ENCODE results near the gene NES.

The NES gene

GRCh38 chr1:156655151-156655903 is 21.9 kb downstream of the NES start:
- Histone ChIP-seq H3K36me3 (ENCODE audit: insufficient read depth, low read length) (no peaks in the 10 kb centered on the region), H2AFZ (ENCODE audit: low read depth, low read length) (no peak overlapping the region), H3K27ac (ENCODE audit: low read length) (no peak overlapping the region), H3K9ac (ENCODE audit: low read depth, low read length) (no peak overlapping the region), H4K20me1 (ENCODE audit: insufficient read depth, low read length) (peaks cover 22% of the 10 kb centered on the region; the same call in 1 of the 2 replicates), H3K4me3 (ENCODE audit: low read depth in 1 of 2, low read length in 2 of 2) (no peak overlapping the region), H3K4me1 (ENCODE audit: insufficient read depth, low read length) (peaks cover 17% of the 10 kb centered on the region), H3K4me2 (ENCODE audit: insufficient read depth, low read length) (no peak overlapping the region), H3K27me3 (ENCODE audit: insufficient read depth, low read length, poor library complexity) (peaks cover 4% of the 10 kb centered on the region), H3K9me3 (ENCODE audit: insufficient read depth, low read length, severe bottlenecking) (no peaks in the 10 kb centered on the region), H3K79me2 (ENCODE audit: insufficient read depth, low read length) (no peaks in the 10 kb centered on the region)
- ATAC-seq (ENCODE audit: insufficient read depth, low read depth) (no peak), DNase-seq (no peak)
- TF ChIP-seq CTCF (IDR thresholded peaks at IDR 0.05; ENCODE audit: borderline replicate concordance, extremely low read depth, low read length, poor library complexity, severe bottlenecking) = no peak
- TF ChIP-seq EZH2 (IDR thresholded peaks at IDR 0.05; ENCODE audit: borderline replicate concordance, low read depth, low read length, severe bottlenecking) = no peak

GRCh38 chr1:156654700-156655099 is 22.5 kb downstream of the NES start:
- peaks cover 22% of the 10 kb centered on the region; the same call in 1 of the 2 replicates for H4K20me1 ChIP-seq (ENCODE audit: insufficient read depth, low read length)
- no peak for ATAC-seq (ENCODE audit: insufficient read depth, low read depth)

GRCh38 chr1:156652992-156653355 is 24.2 kb downstream of the NES start:
- TF ChIP-seq CTCF (IDR thresholded peaks at IDR 0.05; ENCODE audit: borderline replicate concordance, extremely low read depth, low read length, poor library complexity, severe bottlenecking) (no peak), EZH2 (IDR thresholded peaks at IDR 0.05; ENCODE audit: borderline replicate concordance, low read depth, low read length, severe bottlenecking) (no peak)
- Histone ChIP-seq H4K20me1 (ENCODE audit: insufficient read depth, low read length) (peaks cover 22% of the 10 kb centered on the region; the same call in 1 of the 2 replicates), H3K4me1 (ENCODE audit: insufficient read depth, low read length) (peaks cover 8% of the 10 kb centered on the region), H3K9ac (ENCODE audit: low read depth, low read length) (no peak overlapping the region), H3K9me3 (ENCODE audit: insufficient read depth, low read length, severe bottlenecking) (no peaks in the 10 kb centered on the region), H2AFZ (ENCODE audit: low read depth, low read length) (no peak overlapping the region), H3K27ac (ENCODE audit: low read length) (no peak overlapping the region), H3K4me3 (ENCODE audit: low read depth in 1 of 2, low read length in 2 of 2) (no peak overlapping the region), H3K4me2 (ENCODE audit: insufficient read depth, low read length) (no peak overlapping the region), H3K27me3 (ENCODE audit: insufficient read depth, low read length, poor library complexity) (peaks cover 4% of the 10 kb centered on the region), H3K79me2 (ENCODE audit: insufficient read depth, low read length) (no peaks in the 10 kb centered on the region), H3K36me3 (ENCODE audit: insufficient read depth, low read length) (no peaks in the 10 kb centered on the region)
- DNase-seq (no peak), ATAC-seq (ENCODE audit: insufficient read depth, low read depth) (no peak)

More at GRCh38 chr1:156654700-156655099, 22.5 kb downstream of the NES start:
- H3K27me3 ChIP-seq (ENCODE audit: insufficient read depth, low read length, poor library complexity) = peaks cover 4% of the 10 kb centered on the region
- H2AFZ ChIP-seq (ENCODE audit: low read depth, low read length) = no peak overlapping the region
- no peak for DNase-seq
- no peaks in the 10 kb centered on the region for H3K9me3 ChIP-seq (ENCODE audit: insufficient read depth, low read length, severe bottlenecking)
- no peak overlapping the region for H3K9ac ChIP-seq (ENCODE audit: low read depth, low read length)
- no peak overlapping the region for H3K4me3 ChIP-seq (ENCODE audit: low read depth in 1 of 2, low read length in 2 of 2)
- H3K27ac ChIP-seq (ENCODE audit: low read length) = no peak overlapping the region
- no peaks in the 10 kb centered on the region for H3K36me3 ChIP-seq (ENCODE audit: insufficient read depth, low read length)
- no peak for TF ChIP-seq EZH2 (IDR thresholded peaks at IDR 0.05; ENCODE audit: borderline replicate concordance, low read depth, low read length, severe bottlenecking)
- TF ChIP-seq CTCF (IDR thresholded peaks at IDR 0.05; ENCODE audit: borderline replicate concordance, extremely low read depth, low read length, poor library complexity, severe bottlenecking) = no peak
- H3K79me2 ChIP-seq (ENCODE audit: insufficient read depth, low read length) = no peaks in the 10 kb centered on the region
- H3K4me1 ChIP-seq (ENCODE audit: insufficient read depth, low read length) = peaks cover 11% of the 10 kb centered on the region
- no peak overlapping the region for H3K4me2 ChIP-seq (ENCODE audit: insufficient read depth, low read length)

Data from DND-41 (cell line).